OCI-LY3 (cell line): ENCODE data around the gene BCOR.

Experiments
- CTCF ChIP-seq: fragments of 200-600, 300-600 bp; sonication (generic); IDR thresholded peaks from 2 replicates; pipeline ENCODE4 v1.5.1; 2014; ENCODE audit warnings: antibody characterized with exemption, low read length, low read depth
- EZH2phosphoT487 ChIP-seq: fragments of 200-600 bp; shearing (Covaris generic); IDR thresholded peaks from 2 replicates; pipeline ENCODE4 v1.6.1; 2018; ENCODE audit warnings: antibody characterized with exemption, mixed run types, low read depth

- no peak for TF ChIP-seq CTCF
- TF ChIP-seq EZH2phosphoT487: no peak
Observed at GRCh38 chrX:40083979-40084359, 13.8 kb downstream of the BCOR start.
